A673 (cell line): Measurements from ENCODE around the gene DIP2C. TPM values are rescaled to one million over a fixed set of nuclear protein-coding genes. Genes with fewer than 3 reads are reported as not detected.
"Not testable (repeated sequence)": the region's sequence is repeated elsewhere in the genome, so short reads cannot be mapped to it uniquely, and the experiment has no call there.

Experiments used
- BruUV-seq: library from RNA; stranded (reverse); fragments of 400-500 nt; replicated peaks from 2 replicates; lab custom pipeline; 2021; lab: Mats Ljungman, UMichigan
- CTCF ChIA-PET: fragments of 300-600 bp; sonication (Branson Sonifier 250); formaldehyde crosslinking; loops from one replicate; lab custom pipeline; 2022; ENCODE audit warnings: antibody characterized with exemption; lab: Charles Lee
- POLR2A ChIA-PET: fragments of 300-600 bp; sonication (Branson Sonifier 250); formaldehyde crosslinking; loops from one replicate; lab custom pipeline; 2022; ENCODE audit warnings: antibody characterized with exemption; ENCODE audit not compliant: low non-redundant PET; lab: Charles Lee
- DNase-seq: peaks from one replicate; pipeline ENCODE4 v3.0.0-alpha.2; 2015; ENCODE audit warnings: low spot score
- H3K27ac ChIP-seq: fragments of 200-600 bp; sonication (generic); 2 replicates; pipeline ENCODE4 v1.5.1; 2016; ENCODE audit warnings: mixed run types, low read depth, mild to moderate bottlenecking, mixed read lengths, antibody characterized with exemption, low read length; ENCODE audit not compliant: poor library complexity, severe bottlenecking
- H3K27me3 ChIP-seq: fragments of 200-600 bp; sonication (generic); replicated peaks from 2 replicates; pipeline ENCODE4 v1.6.1; 2017; ENCODE audit warnings: mixed run types, low read depth, mild to moderate bottlenecking, mixed read lengths, antibody characterized with exemption, low read length; ENCODE audit not compliant: insufficient read depth, poor library complexity
- H3K36me3 ChIP-seq: fragments of 200-600 bp; sonication (generic); 2 replicates; pipeline ENCODE4 v1.6.1; 2016; ENCODE audit warnings: mixed run types, mild to moderate bottlenecking, mixed read lengths, antibody characterized with exemption, low read length; ENCODE audit not compliant: insufficient read depth, poor library complexity, severe bottlenecking
- H3K4me1 ChIP-seq: fragments of 200-600 bp; sonication (generic); 2 replicates; pipeline ENCODE4 v1.6.1; 2017; ENCODE audit warnings: mixed run types, mild to moderate bottlenecking, mixed read lengths, antibody characterized with exemption, low read length; ENCODE audit not compliant: insufficient read depth, poor library complexity, severe bottlenecking
- H3K4me3 ChIP-seq: fragments of 200-600 bp; sonication (generic); 2 replicates; pipeline ENCODE4 v1.5.1; 2016; ENCODE audit warnings: low read depth, mixed run types, mild to moderate bottlenecking, mixed read lengths, low read length; ENCODE audit not compliant: poor library complexity, severe bottlenecking
- H3K9me3 ChIP-seq: fragments of 200-600 bp; sonication (generic); 2 replicates; pipeline ENCODE4 v1.6.1; 2016; ENCODE audit warnings: mixed run types, low read depth, mild to moderate bottlenecking, mixed read lengths, antibody characterized with exemption, low read length; ENCODE audit not compliant: poor library complexity, severe bottlenecking
- EZH2 ChIP-seq: fragments of 200-600 bp; sonication (generic); IDR thresholded peaks from 2 replicates; pipeline ENCODE4 v1.6.1; 2017; ENCODE audit warnings: borderline replicate concordance, low read depth, mild to moderate bottlenecking, mixed read lengths, antibody characterized with exemption, low read length; ENCODE audit not compliant: poor library complexity, severe bottlenecking
- intact Hi-C: fragments of 100-400 bp; cut with micrococcal nuclease; formaldehyde crosslinking; loops from one replicate; pipeline ENCODE4 v1.10.0; 2022; ENCODE audit not compliant: unreplicated experiment
- total RNA-seq: library from RNA; stranded (reverse); gene quantifications from 2 replicates; pipeline ENCODE4 v1.2.3, GENCODE V29; 2021
- TF ChIP-seq, protein P1 (sequence below): fragments of 300-800, 200-600 bp; sonication (generic); conservative IDR thresholded peaks from 2 replicates; pipeline ENCODE4 v1.5.1; 2017; ENCODE audit warnings: low read depth, mild to moderate bottlenecking, antibody characterized with exemption, low read length, moderate library complexity, mixed read lengths

Gene DIP2C
- total RNA-seq, 1 experiment from 2014 or later = 13.2 TPM

DNA sequence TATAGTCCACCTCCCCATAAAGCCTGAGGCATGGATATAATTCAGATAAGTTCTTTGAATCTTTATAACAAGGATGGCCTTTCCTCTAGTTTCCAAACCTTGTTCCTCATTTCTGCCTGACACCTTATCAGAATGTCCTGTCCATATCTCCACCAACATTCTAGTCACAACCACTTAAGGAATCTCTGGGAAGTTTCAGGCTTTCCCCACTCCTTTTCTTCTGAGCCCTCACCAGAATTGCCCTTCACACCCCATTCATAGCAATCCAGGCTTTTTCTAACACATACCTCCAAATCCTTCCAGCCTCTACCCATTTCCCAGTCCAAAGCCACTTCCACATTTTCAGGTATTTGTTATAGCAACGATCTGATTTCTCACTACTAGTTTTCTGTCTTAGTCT is 18.0 kb upstream of the DIP2C start:
- no TSS peak for BruUV-seq
- POLR2A ChIA-PET = no interaction called here
- CTCF ChIA-PET = no interaction called here
- DNase-seq = no peak
- H3K36me3 ChIP-seq = no peaks in the 10 kb centered on the region
- H3K4me3 ChIP-seq = no peak overlapping the region
- intact Hi-C loops = no loop called here
- no peaks in the 10 kb centered on the region for H3K4me1 ChIP-seq
- peaks cover 43% of the 10 kb centered on the region for H3K27me3 ChIP-seq
- H3K27ac ChIP-seq = no peak overlapping the region
- peaks cover 3% of the 10 kb centered on the region for H3K9me3 ChIP-seq
- no peak for TF ChIP-seq EZH2
- TF ChIP-seq, protein P1, sequence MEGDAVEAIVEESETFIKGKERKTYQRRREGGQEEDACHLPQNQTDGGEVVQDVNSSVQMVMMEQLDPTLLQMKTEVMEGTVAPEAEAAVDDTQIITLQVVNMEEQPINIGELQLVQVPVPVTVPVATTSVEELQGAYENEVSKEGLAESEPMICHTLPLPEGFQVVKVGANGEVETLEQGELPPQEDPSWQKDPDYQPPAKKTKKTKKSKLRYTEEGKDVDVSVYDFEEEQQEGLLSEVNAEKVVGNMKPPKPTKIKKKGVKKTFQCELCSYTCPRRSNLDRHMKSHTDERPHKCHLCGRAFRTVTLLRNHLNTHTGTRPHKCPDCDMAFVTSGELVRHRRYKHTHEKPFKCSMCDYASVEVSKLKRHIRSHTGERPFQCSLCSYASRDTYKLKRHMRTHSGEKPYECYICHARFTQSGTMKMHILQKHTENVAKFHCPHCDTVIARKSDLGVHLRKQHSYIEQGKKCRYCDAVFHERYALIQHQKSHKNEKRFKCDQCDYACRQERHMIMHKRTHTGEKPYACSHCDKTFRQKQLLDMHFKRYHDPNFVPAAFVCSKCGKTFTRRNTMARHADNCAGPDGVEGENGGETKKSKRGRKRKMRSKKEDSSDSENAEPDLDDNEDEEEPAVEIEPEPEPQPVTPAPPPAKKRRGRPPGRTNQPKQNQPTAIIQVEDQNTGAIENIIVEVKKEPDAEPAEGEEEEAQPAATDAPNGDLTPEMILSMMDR = no peak

DNA sequence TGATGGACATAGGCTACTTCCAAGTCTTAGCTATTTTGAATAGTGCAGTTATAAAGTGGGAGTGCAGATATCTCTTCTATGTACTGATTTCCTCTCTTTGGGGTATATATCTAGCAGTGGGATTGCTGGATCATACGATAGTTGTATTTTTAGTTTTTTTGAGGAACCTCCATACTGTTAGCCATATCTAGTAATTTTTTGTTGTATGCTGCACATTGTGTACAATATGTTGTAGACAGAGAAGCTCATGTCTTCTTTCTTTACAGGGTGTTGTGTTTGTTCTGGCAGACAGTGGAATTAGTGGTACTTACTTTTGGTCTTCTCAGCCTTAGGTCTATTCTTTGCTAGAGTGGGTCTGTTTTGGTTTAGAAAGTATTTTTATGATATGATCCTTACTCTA is 13.7 kb upstream of the DIP2C start:
- Histone ChIP-seq H3K4me3 (no peak overlapping the region), H3K36me3 (no peaks in the 10 kb centered on the region), H3K27me3 (peaks cover 71% of the 10 kb centered on the region), H3K4me1 (no peaks in the 10 kb centered on the region), H3K9me3 (peaks cover 3% of the 10 kb centered on the region), H3K27ac (no peak overlapping the region)
- ChIA-PET CTCF (no interaction called here), POLR2A (no interaction called here)
- no TSS peak for BruUV-seq
- TF ChIP-seq EZH2 = no peak
- TF ChIP-seq, protein P1 = no peak
- DNase-seq = no peak
- intact Hi-C loops = no loop called here

DNA sequence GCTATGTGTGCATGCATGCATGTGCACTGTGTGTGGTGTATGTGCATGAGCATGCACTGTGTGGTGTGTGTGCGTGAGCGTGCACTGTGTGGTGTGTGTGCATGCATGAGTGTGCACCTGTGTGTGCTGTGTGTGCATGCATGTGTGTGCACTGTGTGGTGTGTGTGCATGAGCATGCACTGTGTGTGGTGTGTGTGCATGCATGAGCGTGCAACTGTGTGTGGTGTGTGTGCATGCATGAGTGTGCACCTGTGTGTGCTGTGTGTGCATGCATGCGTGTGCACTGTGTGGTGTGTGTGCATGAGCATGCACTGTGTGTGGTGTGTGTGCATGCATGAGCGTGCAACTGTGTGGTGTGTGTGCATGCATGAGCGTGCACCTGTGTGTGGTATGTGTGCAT is 10.7 kb upstream of the DIP2C start:
- H3K9me3 ChIP-seq, POLR2A ChIA-PET, H3K4me3 ChIP-seq, H3K36me3 ChIP-seq, CTCF ChIA-PET, H3K4me1 ChIP-seq, intact Hi-C loops, H3K27ac ChIP-seq, BruUV-seq, DNase-seq: not testable (repeated sequence)
- H3K27me3 ChIP-seq = peaks cover 44% of the 10 kb centered on the region

DNA sequence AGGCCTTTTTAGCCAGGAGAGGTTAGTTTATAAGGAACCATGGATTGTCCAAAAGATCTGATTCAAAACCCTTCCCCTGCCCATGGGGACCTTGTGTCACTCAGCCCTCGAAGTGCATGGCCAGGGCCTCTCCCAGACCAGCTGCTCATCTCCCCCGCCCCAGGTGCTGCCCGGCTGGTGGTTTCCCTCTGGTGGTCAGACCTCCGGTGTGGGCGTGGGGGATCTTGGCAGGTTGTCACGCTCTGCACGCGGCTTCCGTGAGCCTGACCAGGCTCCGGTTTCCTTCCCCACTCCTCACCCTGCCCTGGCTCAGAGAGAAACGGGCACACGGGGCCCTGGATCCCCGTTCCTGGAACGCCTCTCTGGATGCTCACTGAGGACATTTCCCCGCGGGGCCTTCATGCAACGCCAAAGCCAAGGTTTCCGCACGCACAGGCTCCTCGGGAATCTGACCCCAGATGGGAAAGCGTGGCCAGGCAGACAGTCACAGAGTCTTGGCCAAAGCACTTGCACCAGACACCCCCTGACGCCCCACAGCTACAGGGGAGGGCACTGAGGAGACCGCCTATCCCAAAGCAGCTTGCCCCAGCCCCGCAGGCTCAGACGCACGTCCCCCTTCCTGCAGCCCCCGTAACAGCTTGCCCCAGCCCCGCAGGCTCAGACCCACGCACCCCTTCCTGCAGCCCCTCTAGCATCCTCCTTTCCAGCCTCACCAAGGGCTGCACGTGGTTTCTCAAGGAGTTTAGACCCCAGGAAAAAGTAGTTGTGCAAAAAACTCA is 7.8 kb upstream of the DIP2C start:
- Histone ChIP-seq H3K36me3 (no peaks in the 10 kb centered on the region), H3K4me3 (no peak overlapping the region), H3K27ac (no peak overlapping the region), H3K27me3 (peaks cover 31% of the 10 kb centered on the region), H3K4me1 (peaks cover 10% of the 10 kb centered on the region), H3K9me3 (no peaks in the 10 kb centered on the region)
- TF ChIP-seq EZH2 = no peak
- TF ChIP-seq, protein P1 = no peak
- BruUV-seq = no TSS peak
- DNase-seq = no peak
- CTCF ChIA-PET = no interaction called here
- intact Hi-C loops = no loop called here
- POLR2A ChIA-PET = no interaction called here
